ENCODE data around the gene USHBP1.

Gene USHBP1

DNA sequence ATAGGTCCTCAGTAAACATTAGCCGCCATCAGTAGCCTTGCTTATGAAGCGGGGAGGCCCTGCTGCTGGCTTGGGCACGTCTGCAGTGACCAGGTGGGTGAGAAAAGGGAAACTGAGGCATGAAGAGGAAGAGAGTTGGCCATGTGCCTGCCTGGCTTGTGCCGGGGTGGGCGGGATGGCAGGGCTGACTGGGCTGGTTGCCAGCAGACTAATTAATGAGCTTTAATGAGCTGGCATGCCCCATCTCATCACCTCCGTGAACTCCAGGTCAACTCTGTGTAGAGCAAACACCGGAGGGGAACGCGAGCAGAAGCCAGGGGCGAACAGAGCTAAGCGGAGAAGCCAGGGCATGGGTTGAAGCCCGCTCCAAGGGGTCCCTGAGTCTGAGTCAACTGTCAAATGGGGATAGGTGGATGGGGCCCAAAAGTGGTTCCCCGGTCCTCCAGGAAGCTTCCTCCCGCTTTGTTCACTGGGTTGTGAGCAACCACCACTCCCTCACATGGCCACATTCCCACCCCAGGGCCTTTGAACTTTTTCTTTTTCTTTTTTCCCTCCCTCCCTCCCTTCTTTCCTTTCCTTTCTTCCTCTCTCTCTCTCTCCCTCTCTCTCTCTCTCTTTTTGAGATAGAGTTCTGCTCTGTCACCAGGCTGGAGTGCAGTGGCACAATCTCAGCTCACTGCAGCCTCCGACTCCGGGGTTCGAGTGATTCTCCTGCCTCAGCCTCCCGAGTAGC lies 27.6 kb downstream of the USHBP1 start:
- DNase-seq: no peak

DNA sequence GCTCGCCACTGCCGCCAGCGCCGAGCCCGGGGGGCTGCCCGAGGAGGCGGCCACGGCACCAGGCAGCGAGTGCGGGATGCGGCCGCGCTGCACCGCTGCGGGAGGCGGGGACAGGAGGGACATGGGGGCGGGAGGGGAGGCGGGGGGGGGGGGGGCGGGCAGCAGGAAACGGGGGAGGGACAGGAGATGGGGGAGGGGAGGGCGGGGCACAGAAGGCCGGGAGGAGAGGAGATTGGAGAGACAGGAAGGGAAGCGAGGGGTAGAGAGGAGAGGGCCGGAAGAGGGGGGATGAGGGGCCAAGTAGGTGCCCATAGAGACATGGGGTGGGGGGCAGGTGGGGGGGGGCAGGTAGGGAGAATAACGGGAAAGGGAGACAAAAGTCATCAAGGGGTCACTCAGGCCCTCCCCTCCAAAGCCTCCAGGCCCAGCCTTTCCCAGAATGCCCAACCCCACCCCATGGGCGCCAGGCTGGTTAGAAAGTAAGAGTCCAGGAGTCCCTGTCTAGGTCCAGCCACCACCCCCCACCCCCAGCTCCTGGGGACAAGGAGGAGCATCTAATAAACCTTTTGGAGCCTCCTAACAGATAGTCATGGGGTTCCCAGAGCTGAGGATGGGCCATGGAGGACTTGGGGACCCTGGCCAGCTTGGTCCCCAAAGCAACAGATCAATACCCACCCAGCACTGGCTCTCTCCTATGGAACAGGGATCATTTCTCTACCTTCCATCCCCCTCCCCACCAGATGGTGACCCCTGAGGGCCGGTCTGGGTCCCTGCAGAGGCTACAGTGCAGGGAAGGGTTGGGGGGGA lies 28.4 kb downstream of the USHBP1 start:
- DNase-seq: no peak

DNA sequence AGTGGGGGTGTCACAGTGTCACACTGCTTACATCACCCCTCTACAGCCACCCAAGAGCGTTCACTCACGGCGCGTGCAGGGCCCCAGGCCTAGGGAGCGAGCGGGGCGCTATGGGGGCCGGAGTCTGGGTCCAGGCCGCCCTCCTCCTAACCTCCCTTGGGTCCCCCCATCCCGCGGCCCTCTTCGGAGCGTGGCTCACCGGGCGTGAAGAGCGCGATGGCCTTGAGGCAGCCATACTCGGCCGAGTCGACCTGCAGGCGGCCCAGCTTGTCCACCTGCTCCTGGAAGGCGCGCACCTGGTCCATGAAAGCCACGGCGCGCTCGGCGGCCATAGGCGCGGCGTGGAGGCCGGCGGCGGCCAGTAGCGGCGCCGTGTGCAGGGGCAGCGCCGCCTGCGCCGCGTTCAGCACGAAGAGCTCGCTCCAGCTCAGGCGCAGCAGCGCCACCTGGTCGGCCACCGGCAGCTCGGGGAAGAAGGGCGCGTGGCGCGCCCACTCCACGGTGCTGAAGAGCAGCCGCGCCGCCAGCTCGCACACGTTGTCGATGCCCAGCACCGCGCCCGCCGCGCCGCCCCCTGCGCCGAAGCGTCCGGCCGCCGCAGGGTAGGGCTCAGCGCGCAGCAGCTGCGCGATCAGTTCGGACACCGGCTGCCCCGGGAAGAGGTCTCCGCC lies 29.1 kb downstream of the USHBP1 start:
- DNase-seq: peak; percentile 35

DNA sequence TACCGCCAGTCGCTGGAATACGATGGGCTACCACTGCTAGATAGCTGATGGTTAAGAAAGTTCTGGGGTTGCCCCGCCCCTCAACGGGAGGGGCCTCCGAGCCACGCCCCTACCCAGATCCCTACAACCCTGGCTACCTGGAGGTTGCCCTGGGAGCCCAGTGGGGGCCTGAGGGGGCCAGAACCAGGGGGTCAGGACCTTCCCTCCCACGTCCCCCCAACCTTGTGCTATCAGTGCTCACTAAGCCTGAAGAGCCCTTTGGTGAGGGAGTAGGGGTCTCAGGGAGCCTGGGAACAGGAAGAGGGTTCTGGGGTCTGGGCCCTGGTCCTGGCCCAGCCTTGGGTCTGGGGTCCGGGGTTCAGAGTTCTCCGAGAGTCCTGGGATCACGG lies 29.6 kb downstream of the USHBP1 start:
- no peak for DNase-seq

DNA sequence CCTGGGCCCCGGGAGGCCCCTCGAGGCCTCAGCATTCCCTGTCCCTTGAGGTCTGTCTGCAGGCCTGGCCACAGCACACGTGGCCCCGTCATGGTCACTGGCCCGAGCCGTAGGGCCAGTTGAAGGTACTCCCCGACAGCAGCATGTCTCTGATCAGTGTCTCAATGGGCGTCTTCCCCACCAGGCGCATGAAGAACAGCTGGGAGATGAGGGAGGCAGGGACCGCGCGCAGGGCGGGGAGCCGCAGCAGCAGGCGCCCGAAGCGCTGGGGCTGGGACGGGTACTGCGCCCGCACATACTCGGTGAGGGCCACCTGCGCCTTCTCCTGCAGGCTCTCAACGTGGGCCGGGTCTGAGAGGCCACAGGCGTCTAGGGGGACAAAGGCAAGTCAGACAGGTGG lies 32.3 kb downstream of the USHBP1 start:
- no peak for DNase-seq

DNA sequence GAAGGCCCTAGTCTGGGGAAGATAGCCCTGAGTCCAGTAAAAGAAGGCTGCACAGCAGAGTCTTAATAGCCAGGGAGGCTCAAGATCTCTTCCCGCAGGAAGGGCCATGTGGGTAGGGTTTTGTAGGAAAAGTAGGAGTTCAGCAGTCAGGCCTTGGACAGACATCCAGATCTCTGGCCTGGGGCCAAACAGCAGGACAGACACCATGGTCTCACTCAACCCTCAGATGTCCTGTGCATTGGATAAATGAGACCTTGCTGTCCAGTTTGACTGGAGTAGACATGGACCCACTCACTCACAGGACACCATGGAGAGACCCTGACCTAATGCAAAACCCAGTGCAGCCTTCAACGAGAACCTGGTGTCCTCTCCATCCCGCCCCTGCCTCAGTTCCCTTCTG lies 34.7 kb downstream of the USHBP1 start:
- DNase-seq: no peak

DNA sequence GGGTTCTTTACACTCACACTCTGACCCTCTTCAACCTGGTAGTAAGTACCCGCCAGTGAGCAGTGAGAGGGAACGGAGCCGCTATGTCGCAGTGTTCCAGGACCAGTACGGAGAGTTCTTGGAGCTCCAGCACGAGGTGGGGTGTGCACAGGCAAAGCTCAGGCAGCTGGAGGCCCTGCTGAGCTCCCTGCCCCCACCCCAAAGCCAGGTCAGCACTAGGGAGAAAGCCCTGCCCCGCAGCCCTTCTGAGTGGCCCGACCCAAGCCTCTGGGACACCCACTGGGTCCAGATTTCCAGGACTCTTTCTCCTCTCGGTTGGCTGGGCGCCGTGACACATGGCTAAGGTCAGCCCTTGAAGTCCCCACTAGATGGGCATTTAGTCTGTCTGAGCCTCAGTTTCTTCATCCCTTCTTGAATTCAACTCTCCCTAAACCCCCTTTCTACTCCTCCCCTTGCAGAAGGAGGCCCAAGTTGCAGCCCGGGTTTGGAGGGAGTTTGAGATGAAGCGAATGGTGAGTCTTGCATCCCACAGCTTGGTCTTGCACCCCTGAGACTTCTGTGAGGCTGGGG lies 36.7 kb downstream of the USHBP1 start:
- DNase-seq: no peak

DNA sequence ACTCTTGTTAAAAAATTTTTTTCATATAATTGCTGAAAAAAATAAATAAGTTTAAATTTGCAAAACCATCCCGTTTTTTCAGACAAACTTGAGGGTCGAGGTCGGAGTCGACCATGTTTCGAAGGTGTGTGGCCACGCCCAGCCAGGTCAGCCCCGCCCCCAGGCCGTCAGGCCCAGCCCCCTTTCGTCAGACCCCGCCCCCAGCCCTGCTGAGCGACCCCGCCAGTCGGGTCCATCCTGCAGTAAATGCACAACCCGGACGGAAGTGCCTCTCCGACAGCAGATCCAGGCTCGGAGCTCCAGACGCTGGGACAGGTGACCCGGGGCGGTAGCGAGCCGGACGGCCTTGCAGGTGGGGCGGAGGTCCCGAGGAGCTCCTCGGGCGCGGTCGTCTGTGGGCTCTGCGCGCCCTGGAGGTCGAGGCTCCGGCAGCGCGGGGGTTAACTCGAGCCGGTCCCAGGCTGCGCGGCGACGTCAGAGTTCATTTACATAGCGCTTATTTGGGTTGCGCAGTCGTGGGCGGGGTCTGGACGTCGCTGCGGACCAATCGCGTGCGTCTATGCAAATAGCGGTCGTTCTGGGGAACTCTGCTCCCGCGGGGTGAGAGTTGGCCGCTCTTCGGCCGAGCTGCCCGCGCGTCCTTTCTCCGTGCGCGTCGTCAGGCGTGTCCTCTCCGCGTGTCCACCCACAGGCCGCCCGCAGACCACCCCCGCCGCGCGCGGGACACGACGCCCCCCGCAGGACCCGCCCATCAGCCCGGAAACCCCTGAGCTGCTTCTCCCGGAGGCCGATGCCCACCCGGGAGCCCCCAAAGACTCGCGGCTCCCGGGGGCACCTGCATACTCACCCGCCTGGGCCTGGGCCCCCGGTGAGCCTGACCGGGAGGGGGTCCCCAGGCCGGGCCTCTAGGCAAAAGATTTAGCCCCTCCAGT lies 38.3 kb downstream of the USHBP1 start, which contains the start of gene OCEL1:
Gene OCEL1 (plus strand): TSS at position 225 of the 932 bp plus-strand sequence. CDS start 22 bp downstream, at position 247.
- peak; percentile 96 for DNase-seq

DNA sequence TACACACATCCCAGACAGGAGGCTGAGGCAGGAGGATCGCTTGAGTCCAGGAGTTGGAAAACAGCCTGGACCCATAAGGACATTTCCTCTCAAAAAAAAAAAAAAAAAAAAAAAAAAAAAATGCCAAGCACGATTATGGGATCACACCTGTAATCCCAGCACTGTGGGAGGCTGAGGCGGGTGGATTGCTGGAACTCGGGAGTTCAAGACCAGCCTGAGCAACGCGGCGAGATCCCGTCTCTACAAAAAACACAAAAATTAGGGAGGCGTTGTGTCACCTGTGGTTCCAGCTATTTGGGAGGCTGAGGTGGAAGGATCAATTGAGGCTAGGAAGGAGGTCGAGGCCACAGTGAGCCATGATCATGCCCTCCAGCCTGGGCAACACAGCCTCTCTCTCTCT lies 39.5 kb downstream of the USHBP1 start:
- DNase-seq: no peak

DNA sequence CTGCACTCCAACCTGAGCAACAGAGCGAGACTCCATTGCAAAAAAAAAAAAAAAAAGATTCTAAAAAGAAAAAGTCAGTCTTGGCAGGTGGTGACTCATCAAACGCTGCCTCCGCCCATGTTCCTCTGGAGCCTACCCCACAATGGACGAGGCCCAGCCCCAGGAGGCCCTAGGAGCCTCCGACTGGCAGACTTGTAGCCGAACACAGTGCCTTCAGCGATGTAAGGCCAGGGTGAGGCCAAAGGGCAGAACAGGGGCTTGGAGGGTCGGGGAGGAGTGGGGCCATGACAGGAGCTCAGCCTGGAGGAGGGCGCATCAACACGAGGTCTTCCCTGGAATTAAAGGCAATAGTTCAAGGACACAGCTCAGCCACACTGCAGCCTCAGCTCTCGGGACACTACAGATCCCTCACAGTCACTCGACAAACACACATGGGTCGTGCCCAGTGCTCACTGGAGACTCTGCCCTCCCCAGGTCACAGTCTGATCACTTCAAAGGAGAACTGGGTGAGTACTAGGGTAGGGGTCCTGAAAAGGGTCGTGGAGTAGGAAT lies 44.3 kb downstream of the USHBP1 start:
- DNase-seq: no peak

DNA sequence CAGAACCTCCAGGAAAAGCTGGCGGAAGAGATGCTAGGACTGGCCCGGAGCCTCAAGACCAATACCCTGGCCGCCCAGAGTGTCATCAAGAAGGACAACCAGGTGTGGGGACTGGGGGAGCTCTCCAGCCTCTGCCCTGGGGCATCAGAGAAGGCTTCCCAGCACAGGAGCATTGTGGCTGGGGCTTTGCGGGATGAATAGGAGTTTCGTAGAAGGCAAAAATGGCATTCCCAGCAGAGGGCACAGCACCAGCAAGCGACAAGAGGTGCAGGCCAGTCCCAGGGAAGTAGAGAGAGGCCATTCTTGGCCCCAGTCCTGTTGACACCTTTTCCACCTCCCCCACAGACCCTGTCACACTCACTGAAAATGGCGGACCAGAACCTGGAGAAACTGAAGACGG lies 45.3 kb downstream of the USHBP1 start:
- DNase-seq: no peak

DNA sequence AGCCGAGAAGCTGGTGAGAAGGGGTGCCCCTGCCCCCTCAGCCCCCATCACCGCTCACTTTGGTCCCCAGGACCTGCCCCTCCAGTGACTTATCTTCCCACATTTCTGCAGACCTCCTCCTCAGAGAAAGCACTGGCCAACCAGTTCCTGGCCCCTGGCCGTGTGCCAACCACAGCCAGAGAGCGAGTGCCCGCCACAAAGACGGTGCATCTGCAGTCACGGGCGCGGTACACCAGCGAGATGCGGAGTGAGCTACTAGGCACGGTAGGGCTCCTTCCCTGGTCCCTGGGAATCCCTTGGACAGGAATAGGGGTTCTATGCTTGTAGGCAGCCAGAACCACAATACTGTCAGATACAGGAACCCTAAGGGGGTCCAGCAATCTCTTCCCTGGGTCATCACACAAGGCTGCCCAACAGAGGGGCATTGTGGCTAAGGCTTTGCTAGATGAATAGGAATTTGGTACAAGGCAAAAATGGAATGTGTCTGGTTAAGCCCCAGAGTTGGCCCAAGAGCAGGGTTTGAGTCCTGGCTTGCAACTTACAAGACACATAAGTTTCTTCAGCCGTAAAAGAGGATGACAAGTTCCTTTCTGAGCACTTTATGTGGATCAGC lies 48.4 kb downstream of the USHBP1 start:
- no peak for DNase-seq

DNA sequence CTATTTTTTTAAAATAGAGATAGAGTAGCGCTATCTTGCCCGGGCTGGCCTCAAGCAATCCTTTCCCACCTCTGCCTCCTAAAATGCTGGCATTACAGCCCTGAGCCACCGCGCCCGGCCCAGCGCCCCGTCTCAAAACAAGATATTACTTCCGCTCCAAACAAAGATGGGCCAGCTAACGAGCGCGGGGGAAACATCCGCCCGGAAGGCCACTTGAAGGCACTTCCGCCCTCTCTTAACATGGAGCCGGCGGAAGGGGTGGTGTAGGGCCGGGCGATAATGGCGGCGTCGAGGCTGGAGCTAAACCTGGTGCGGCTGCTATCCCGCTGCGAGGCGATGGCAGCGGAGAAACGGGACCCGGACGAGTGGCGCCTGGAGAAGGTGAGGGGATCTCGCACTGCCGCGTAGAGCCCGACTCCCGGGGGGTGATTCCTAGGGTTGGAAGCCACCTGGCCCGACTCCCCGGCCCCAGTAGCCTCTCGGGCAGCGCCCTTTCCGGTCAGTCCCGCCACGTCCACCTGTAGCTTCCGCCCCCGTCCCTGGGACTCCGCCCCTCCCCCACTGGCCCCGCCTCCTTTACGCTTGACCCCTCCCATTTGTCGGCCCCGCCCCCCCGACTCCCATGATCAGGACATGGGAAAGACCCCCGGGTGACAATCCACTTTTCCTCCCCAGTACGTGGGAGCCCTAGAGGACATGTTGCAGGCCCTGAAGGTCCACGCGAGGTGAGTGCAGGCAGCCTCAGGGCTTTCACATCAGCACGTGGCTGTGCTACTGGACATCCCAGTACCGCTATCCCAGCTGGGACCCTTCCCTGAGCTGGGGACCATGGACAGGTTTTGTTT lies 49.2 kb downstream of the USHBP1 start, which contains the start of gene USE1:
Gene USE1 (plus strand): TSS at position 231 of the 845 bp plus-strand sequence. CDS start 49 bp downstream, at position 280.
- DNase-seq: peak; percentile 87

DNA sequence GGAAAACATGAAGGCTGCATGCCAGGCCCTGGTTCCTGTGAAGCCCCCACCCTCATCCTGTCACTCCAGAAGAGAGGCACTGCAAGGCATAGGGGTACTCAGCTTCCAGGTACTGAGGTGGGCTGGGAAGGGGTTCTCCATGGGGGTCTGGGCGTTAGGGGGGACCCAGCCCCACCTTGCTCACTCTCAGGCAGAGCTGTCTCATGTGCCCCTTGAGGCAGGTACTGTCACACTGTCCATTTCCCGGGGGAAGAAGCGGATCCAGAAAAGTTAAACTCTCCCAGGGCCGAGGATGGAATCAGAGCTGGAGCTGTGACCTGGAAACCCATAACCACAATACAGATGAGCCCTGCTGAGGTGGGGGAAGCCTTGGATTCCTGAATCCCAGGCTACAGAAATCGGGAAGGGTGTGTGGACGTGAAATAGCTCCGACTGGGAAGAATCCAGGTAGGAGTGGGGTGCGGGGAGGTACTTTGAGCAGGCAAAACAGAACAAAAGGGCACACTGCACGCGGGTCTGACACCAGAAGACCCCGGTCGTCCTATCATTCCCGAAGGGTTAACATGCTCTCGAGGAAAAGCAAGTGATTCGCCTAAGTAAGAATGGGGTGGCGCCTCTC lies 49.9 kb downstream of the USHBP1 start:
- DNase-seq: no peak

DNA sequence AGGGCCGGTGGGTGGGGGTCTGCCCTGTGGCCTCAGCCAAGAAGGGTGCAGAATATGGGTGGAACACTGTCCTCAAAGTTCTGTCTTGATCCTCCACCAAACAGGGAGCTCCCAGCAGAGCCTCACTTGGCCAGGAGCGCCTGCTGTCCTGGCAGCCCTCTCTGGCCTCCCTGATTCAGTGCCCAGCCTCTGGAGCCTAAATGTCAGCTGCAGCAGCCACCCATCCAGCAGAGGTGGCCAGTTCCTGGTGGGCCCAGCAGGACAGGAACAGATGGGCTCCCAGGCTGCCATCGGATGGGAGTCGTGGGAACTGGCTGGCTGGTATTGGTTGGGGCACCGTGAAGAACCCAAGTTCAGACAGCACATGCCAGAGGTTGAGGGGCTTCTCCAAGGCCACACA lies 51.2 kb downstream of the USHBP1 start:
- DNase-seq: no peak

DNA sequence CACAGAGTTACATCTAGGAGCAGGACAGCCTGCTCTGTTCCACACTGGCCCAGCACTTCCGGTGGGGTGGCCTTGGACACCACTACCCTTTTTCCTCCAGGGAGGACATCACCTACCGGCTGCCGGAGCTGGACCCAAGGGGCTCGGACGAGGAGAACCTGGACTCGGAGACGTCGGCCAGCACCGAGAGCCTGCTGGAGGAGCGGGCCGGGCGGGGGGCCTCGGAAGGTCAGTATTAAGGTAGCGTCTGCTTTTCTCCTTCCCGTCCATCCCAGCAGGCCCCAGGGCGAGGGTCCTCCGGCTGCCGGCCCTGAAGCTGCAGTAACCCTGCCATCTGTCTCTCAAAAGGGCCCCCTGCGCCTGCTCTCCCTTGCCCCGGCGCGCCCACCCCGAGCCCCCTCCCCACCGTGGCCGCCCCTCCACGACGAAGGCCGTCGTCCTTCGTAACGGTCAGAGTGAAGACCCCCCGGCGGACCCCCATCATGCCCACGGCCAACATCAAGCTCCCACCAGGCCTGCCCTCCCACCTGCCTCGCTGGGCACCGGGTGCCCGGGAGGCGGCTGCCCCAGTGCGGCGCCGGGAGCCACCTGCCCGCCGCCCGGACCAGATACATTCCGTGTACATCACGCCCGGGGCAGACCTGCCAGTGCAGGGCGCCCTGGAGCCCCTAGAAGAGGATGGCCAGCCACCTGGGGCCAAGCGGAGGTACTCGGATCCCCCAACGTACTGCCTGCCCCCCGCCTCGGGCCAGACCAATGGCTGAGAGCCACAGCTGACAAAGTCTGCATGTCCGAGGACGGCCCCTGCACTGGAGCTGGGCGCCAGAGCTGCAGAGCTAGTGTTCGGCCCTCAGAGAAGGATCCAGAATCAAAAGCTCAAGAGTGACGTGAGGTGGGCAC lies 52.7 kb downstream of the USHBP1 start:
- no peak for DNase-seq

DNA sequence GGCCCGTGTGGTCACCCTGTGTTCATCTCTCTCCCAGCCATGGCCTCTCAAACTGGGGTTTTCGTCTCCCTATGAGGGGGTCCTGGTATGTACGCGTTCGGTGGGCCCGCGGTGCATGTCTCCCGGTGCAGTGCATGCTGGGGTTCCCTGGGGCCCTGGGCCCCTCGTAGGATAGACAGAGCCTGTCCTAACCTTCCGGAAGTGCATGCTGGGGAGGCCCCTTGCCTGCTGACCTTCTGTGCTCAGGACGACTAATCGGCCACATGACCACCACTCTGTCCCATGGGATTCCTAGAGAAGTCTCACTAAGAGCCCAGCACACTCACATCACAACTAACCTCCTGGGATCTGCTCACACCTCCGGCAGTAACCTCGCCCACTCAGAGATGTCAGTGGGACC lies 54.2 kb downstream of the USHBP1 start:
- no peak for DNase-seq

DNA sequence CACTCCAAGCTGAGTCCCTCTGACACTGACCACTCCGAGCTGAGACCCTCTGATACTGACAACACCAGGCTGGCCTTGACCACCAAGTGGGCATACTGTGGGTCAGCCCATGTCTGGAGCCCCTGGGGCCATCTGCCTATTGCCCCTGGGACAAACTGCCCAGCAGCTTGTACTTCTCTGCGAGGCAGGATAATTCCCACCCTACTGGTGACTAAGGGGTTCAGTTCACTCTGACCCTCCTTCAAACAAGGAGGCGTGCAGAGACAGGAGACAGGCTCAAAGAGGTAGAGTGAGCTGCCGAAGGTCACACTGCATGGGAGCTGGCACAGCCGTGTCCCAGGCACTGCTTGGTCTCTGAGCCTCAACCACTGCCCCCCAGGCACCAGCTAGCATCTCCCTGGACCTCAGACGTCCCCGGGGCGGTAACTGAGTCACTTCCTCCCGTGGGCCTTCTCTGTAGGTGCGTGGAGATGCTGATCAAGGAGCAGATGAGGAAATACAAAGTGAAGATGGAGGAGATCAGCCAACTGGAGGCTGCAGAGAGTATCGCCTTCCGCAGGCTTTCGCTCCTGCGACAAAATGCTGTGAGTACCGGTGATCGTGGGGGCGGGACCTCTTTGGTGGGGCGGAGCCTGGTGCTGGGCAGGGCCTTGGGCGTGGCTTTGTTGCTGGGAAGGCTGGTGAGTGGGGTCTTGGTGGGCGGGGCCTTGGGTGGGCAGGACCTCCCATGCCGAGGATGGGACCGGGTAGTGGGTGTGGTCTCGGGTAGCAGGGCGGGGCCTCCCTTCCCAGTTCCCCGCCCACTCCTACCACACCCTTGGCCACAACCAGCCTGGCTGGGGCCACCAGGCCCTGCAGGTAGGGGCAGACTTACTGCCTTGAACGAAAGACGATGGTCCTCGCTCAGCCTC lies 55.2 kb downstream of the USHBP1 start:
- no peak for DNase-seq

Measured in NCI-H446 treated with DMSO at 0.1 percent for 48 hours (cell line).